ENCODE measurements around the gene RNF214.

RNF214 gene

GRCh38 chr11:117187428-117187798 lies 45.1 kb upstream of the RNF214 start:
- Histone ChIP-seq H4K20me1 (ENCODE audit: insufficient read depth, low read length) (no peaks in the 10 kb centered on the region; the same call in 1 of the 2 replicates), H3K4me2 (ENCODE audit: insufficient read depth, low read length) (no peak overlapping the region), H3K79me2 (ENCODE audit: insufficient read depth, low read length) (no peaks in the 10 kb centered on the region), H3K9me3 (ENCODE audit: insufficient read depth, low read length, severe bottlenecking) (no peaks in the 10 kb centered on the region), H2AFZ (ENCODE audit: low read depth, low read length) (no peak overlapping the region), H3K4me3 (ENCODE audit: low read depth in 1 of 2, low read length in 2 of 2) (no peak overlapping the region), H3K4me1 (ENCODE audit: insufficient read depth, low read length) (no peaks in the 10 kb centered on the region), H3K36me3 (ENCODE audit: insufficient read depth, low read length) (peaks cover 23% of the 10 kb centered on the region), H3K9ac (ENCODE audit: low read depth, low read length) (no peak overlapping the region), H3K27me3 (ENCODE audit: insufficient read depth, low read length, poor library complexity) (no peaks in the 10 kb centered on the region), H3K27ac (ENCODE audit: low read length) (no peak overlapping the region)
- no peak for DNase-seq
- no peak for TF ChIP-seq CTCF (IDR thresholded peaks at IDR 0.05; ENCODE audit: borderline replicate concordance, extremely low read depth, low read length, poor library complexity, severe bottlenecking)
- no peak for TF ChIP-seq EZH2 (IDR thresholded peaks at IDR 0.05; ENCODE audit: borderline replicate concordance, low read depth, low read length, severe bottlenecking)
- ATAC-seq (ENCODE audit: insufficient read depth, low read depth): no peak

GRCh38 chr11:117187799-117188481 lies 44.5 kb upstream of the RNF214 start:
- H3K4me3 ChIP-seq (ENCODE audit: low read depth in 1 of 2, low read length in 2 of 2): no peak overlapping the region
- peaks cover 19% of the 10 kb centered on the region; the same call in 1 of the 2 replicates for H3K36me3 ChIP-seq (ENCODE audit: insufficient read depth, low read length)
- no peaks in the 10 kb centered on the region for H3K9me3 ChIP-seq (ENCODE audit: insufficient read depth, low read length, severe bottlenecking)
- H3K4me1 ChIP-seq (ENCODE audit: insufficient read depth, low read length): no peaks in the 10 kb centered on the region
- no peak overlapping the region for H3K27ac ChIP-seq (ENCODE audit: low read length)
- H3K9ac ChIP-seq (ENCODE audit: low read depth, low read length): no peak overlapping the region
- H3K4me2 ChIP-seq (ENCODE audit: insufficient read depth, low read length): no peak overlapping the region
- TF ChIP-seq EZH2 (IDR thresholded peaks at IDR 0.05; ENCODE audit: borderline replicate concordance, low read depth, low read length, severe bottlenecking) (no peak), CTCF (IDR thresholded peaks at IDR 0.05; ENCODE audit: borderline replicate concordance, extremely low read depth, low read length, poor library complexity, severe bottlenecking) (no peak)
- no peaks in the 10 kb centered on the region; the same call in 1 of the 2 replicates for H4K20me1 ChIP-seq (ENCODE audit: insufficient read depth, low read length)
- H3K79me2 ChIP-seq (ENCODE audit: insufficient read depth, low read length): no peaks in the 10 kb centered on the region
- no peak overlapping the region for H2AFZ ChIP-seq (ENCODE audit: low read depth, low read length)
- no peaks in the 10 kb centered on the region for H3K27me3 ChIP-seq (ENCODE audit: insufficient read depth, low read length, poor library complexity)
- no peak for ATAC-seq (ENCODE audit: insufficient read depth, low read depth)
- DNase-seq: no peak

GRCh38 chr11:117188620-117189081 lies 43.8 kb upstream of the RNF214 start:
- no peak overlapping the region for H3K4me3 ChIP-seq (ENCODE audit: low read depth in 1 of 2, low read length in 2 of 2)
- no peaks in the 10 kb centered on the region for H3K9me3 ChIP-seq (ENCODE audit: insufficient read depth, low read length, severe bottlenecking)
- DNase-seq (no peak), ATAC-seq (ENCODE audit: insufficient read depth, low read depth) (no peak)
- H3K27ac ChIP-seq (ENCODE audit: low read length): no peak overlapping the region
- no peak overlapping the region for H3K9ac ChIP-seq (ENCODE audit: low read depth, low read length)
- H2AFZ ChIP-seq (ENCODE audit: low read depth, low read length): no peak overlapping the region
- no peaks in the 10 kb centered on the region for H3K27me3 ChIP-seq (ENCODE audit: insufficient read depth, low read length, poor library complexity)
- no peaks in the 10 kb centered on the region for H3K79me2 ChIP-seq (ENCODE audit: insufficient read depth, low read length)
- no peak for TF ChIP-seq CTCF (IDR thresholded peaks at IDR 0.05; ENCODE audit: borderline replicate concordance, extremely low read depth, low read length, poor library complexity, severe bottlenecking)
- no peak for TF ChIP-seq EZH2 (IDR thresholded peaks at IDR 0.05; ENCODE audit: borderline replicate concordance, low read depth, low read length, severe bottlenecking)
- no peaks in the 10 kb centered on the region for H3K4me1 ChIP-seq (ENCODE audit: insufficient read depth, low read length)
- H3K4me2 ChIP-seq (ENCODE audit: insufficient read depth, low read length): no peak overlapping the region
- no peaks in the 10 kb centered on the region; the same call in 1 of the 2 replicates for H4K20me1 ChIP-seq (ENCODE audit: insufficient read depth, low read length)
- H3K36me3 ChIP-seq (ENCODE audit: insufficient read depth, low read length): peaks cover 22% of the 10 kb centered on the region; the same call in 1 of the 2 replicates
